WTC11 (cell line): ENCODE results near the gene FAM204A. TPM values are rescaled to one million over a fixed set of nuclear protein-coding genes. Genes with fewer than 3 reads are reported as not detected.

Experiments used
- ATAC-seq: fragments of 200-7000 bp; cut with Tn5 transposase; 2 replicates; pipeline ENCODE4 v1.10.0; 2021; ENCODE audit warnings: mild to moderate bottlenecking, moderate library complexity
- CTCF ChIA-PET: fragments of 300-600 bp; sonication (Branson Sonifier 250); formaldehyde crosslinking; loops from one replicate; lab custom pipeline; 2021; ENCODE audit warnings: antibody characterized with exemption; lab: Charles Lee
- POLR2A ChIA-PET: fragments of 350-600 bp; sonication (Branson Sonifier 250); formaldehyde crosslinking; loops from one replicate; lab custom pipeline; 2021; ENCODE audit warnings: antibody characterized with exemption; lab: Charles Lee
- DNase-seq: peaks from one replicate; pipeline ENCODE4 v3.0.0; 2021; ENCODE audit warnings: low spot score
- H3K27ac Mint-ChIP-seq: 2 replicates; pipeline ENCODE4 v1.8.0; 2021; ENCODE audit warnings: mixed read lengths
- H3K27me3 Mint-ChIP-seq: 2 replicates; pipeline ENCODE4 v1.8.0; 2021; ENCODE audit warnings: low read depth, mild to moderate bottlenecking, moderate library complexity, mixed read lengths
- H3K36me3 Mint-ChIP-seq: 2 replicates; pipeline ENCODE4 v1.8.0; 2021; ENCODE audit warnings: mixed read lengths
- H3K4me1 Mint-ChIP-seq: 2 replicates; pipeline ENCODE4 v1.8.0; 2022; ENCODE audit warnings: mixed read lengths
- H3K4me3 Mint-ChIP-seq: 2 replicates; pipeline ENCODE4 v1.8.0; 2021; ENCODE audit warnings: mild to moderate bottlenecking, moderate library complexity, mixed read lengths
- H3K9me3 Mint-ChIP-seq: 2 replicates; pipeline ENCODE4 v1.8.0; 2021; ENCODE audit warnings: mixed read lengths
- AR ChIP-seq: fragments of 250-450 bp; sonication (Bioruptor Pico); IDR thresholded peaks from 2 replicates; pipeline ENCODE4 v1.9.0; 2021; ENCODE audit warnings: mild to moderate bottlenecking
- ATF2 ChIP-seq: sonication (generic); formaldehyde crosslinking; IDR thresholded peaks from 2 replicates; pipeline ENCODE4 v1.8.1; 2022; ENCODE audit warnings: low read depth, missing genetic modification reagents, borderline replicate concordance
- E2F4 ChIP-seq: sonication (generic); formaldehyde crosslinking; IDR thresholded peaks from 2 replicates; pipeline ENCODE4 v1.8.1; 2022; ENCODE audit warnings: low read depth, mild to moderate bottlenecking, moderate library complexity, missing genetic modification reagents, borderline replicate concordance
- JAZF1 ChIP-seq: fragments of 250-450 bp; sonication (Bioruptor Pico); IDR thresholded peaks from 2 replicates; pipeline ENCODE4 v1.9.0; 2021; ENCODE audit warnings: moderate library complexity, mild to moderate bottlenecking, inconsistent platforms
- NR3C1 ChIP-seq: sonication (generic); formaldehyde crosslinking; conservative IDR thresholded peaks from 2 replicates; pipeline ENCODE4 v1.8.1; 2023; ENCODE audit warnings: low read depth, mild to moderate bottlenecking, missing genetic modification reagents
- RELA ChIP-seq: sonication (generic); formaldehyde crosslinking; IDR thresholded peaks from 2 replicates; pipeline ENCODE4 v1.8.1; 2022; ENCODE audit warnings: missing genetic modification reagents, mild to moderate bottlenecking, borderline replicate concordance
- ZNF671 ChIP-seq: fragments of 250-450 bp; sonication (Bioruptor Pico); IDR thresholded peaks from 2 replicates; pipeline ENCODE4 v1.8.0; 2021; ENCODE audit warnings: mild to moderate bottlenecking
- total RNA-seq: library from RNA; stranded (reverse); gene quantifications from 3 replicates; pipeline ENCODE4 v1.2.3, GENCODE V29; 2021
- TF ChIP-seq, protein P1 (sequence below): sonication (generic); formaldehyde crosslinking; IDR thresholded peaks from 2 replicates; pipeline ENCODE4 v1.8.1; 2022; ENCODE audit warnings: mild to moderate bottlenecking, moderate library complexity, missing genetic modification reagents
- TF ChIP-seq, protein P2 (sequence below): sonication (generic); formaldehyde crosslinking; conservative IDR thresholded peaks from 2 replicates; pipeline ENCODE4 v1.8.1; 2023; ENCODE audit warnings: mild to moderate bottlenecking, low read depth, missing genetic modification reagents, moderate library complexity
- TF ChIP-seq, protein P3 (sequence below): fragments of 250-450 bp; sonication (Bioruptor Pico); IDR thresholded peaks from 2 replicates; pipeline ENCODE4 v1.9.0; 2021; ENCODE audit warnings: mild to moderate bottlenecking, borderline replicate concordance
- TF ChIP-seq, protein P4 (sequence below): sonication (generic); formaldehyde crosslinking; IDR thresholded peaks from 2 replicates; pipeline ENCODE4 v1.8.1; 2023; ENCODE audit warnings: mild to moderate bottlenecking, missing genetic modification reagents, moderate library complexity
- TF ChIP-seq, protein P5 (sequence below): sonication (generic); formaldehyde crosslinking; IDR thresholded peaks from 2 replicates; pipeline ENCODE4 v1.8.0; 2022; ENCODE audit warnings: mild to moderate bottlenecking, missing genetic modification reagents
- TF ChIP-seq, protein P6 (sequence below): sonication (generic); formaldehyde crosslinking; IDR thresholded peaks from 2 replicates; pipeline ENCODE4 v1.8.0; 2022; ENCODE audit warnings: mild to moderate bottlenecking, missing genetic modification reagents

The FAM204A gene
- total RNA-seq, 1 experiment from 2014 or later = 33.3 TPM

DNA sequence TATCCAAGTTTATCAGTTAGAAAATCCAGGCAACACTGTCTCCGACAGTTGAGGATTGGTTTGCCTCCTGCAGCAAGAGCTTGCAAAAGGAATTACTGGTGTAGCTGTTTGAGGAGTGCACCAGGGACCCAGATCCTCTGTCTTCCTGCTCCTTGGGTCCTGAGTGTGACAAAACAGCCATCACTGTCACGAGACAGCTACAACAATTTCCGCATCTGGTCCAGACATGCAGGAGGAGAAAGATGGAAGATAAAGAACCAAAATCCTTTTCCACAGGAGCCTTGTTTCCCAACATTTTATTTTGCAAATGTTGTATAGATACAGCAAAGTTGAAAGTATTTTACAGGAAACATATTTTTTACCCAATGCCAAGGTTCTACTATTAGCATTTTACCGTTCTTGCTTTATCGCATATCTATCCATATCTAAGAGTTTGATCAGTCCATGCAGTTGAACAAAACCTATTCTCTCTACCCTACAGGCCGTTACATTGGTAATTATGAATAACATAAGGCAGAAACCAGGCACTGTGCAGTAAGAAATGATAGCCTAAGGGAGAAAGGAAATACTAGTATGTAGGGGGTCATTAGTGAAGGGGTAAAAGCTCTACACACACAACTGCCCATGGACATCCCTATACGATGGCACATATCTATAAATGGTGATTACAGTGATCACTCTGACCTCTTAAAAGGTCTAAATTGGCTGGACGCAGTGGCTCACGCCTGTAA, 54.9 kb downstream of the FAM204A start:
- ChIA-PET POLR2A (no interaction called here), CTCF (no interaction called here)
- peaks cover 16% of the 10 kb centered on the region for H3K4me1 Mint-ChIP-seq
- DNase-seq (no peak), ATAC-seq (no peak)
- H3K27me3 Mint-ChIP-seq = peaks cover 6% of the 10 kb centered on the region
- no peak overlapping the region for H3K4me3 Mint-ChIP-seq
- TF ChIP-seq AR (CRISPR knock-in tag) (no peak), NR3C1 (CRISPR knock-in tag) (no peak), ZNF671 (CRISPR knock-in tag) (no peak), JAZF1 (no peak), RELA (no peak), E2F4 (CRISPR knock-in tag) (no peak)
- TF ChIP-seq, protein P1, sequence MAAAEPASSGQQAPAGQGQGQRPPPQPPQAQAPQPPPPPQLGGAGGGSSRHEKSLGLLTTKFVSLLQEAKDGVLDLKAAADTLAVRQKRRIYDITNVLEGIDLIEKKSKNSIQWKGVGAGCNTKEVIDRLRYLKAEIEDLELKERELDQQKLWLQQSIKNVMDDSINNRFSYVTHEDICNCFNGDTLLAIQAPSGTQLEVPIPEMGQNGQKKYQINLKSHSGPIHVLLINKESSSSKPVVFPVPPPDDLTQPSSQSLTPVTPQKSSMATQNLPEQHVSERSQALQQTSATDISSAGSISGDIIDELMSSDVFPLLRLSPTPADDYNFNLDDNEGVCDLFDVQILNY (CRISPR knock-in tag) = no peak
- TF ChIP-seq, protein P2, sequence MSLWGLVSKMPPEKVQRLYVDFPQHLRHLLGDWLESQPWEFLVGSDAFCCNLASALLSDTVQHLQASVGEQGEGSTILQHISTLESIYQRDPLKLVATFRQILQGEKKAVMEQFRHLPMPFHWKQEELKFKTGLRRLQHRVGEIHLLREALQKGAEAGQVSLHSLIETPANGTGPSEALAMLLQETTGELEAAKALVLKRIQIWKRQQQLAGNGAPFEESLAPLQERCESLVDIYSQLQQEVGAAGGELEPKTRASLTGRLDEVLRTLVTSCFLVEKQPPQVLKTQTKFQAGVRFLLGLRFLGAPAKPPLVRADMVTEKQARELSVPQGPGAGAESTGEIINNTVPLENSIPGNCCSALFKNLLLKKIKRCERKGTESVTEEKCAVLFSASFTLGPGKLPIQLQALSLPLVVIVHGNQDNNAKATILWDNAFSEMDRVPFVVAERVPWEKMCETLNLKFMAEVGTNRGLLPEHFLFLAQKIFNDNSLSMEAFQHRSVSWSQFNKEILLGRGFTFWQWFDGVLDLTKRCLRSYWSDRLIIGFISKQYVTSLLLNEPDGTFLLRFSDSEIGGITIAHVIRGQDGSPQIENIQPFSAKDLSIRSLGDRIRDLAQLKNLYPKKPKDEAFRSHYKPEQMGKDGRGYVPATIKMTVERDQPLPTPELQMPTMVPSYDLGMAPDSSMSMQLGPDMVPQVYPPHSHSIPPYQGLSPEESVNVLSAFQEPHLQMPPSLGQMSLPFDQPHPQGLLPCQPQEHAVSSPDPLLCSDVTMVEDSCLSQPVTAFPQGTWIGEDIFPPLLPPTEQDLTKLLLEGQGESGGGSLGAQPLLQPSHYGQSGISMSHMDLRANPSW (CRISPR knock-in tag) = no peak
- TF ChIP-seq, protein P3, sequence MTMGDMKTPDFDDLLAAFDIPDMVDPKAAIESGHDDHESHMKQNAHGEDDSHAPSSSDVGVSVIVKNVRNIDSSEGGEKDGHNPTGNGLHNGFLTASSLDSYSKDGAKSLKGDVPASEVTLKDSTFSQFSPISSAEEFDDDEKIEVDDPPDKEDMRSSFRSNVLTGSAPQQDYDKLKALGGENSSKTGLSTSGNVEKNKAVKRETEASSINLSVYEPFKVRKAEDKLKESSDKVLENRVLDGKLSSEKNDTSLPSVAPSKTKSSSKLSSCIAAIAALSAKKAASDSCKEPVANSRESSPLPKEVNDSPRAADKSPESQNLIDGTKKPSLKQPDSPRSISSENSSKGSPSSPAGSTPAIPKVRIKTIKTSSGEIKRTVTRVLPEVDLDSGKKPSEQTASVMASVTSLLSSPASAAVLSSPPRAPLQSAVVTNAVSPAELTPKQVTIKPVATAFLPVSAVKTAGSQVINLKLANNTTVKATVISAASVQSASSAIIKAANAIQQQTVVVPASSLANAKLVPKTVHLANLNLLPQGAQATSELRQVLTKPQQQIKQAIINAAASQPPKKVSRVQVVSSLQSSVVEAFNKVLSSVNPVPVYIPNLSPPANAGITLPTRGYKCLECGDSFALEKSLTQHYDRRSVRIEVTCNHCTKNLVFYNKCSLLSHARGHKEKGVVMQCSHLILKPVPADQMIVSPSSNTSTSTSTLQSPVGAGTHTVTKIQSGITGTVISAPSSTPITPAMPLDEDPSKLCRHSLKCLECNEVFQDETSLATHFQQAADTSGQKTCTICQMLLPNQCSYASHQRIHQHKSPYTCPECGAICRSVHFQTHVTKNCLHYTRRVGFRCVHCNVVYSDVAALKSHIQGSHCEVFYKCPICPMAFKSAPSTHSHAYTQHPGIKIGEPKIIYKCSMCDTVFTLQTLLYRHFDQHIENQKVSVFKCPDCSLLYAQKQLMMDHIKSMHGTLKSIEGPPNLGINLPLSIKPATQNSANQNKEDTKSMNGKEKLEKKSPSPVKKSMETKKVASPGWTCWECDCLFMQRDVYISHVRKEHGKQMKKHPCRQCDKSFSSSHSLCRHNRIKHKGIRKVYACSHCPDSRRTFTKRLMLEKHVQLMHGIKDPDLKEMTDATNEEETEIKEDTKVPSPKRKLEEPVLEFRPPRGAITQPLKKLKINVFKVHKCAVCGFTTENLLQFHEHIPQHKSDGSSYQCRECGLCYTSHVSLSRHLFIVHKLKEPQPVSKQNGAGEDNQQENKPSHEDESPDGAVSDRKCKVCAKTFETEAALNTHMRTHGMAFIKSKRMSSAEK = no peak
- no peak overlapping the region for H3K27ac Mint-ChIP-seq
- H3K36me3 Mint-ChIP-seq = no peaks in the 10 kb centered on the region
- peaks cover 6% of the 10 kb centered on the region; the same call in 1 of the 2 replicates for H3K9me3 Mint-ChIP-seq

DNA sequence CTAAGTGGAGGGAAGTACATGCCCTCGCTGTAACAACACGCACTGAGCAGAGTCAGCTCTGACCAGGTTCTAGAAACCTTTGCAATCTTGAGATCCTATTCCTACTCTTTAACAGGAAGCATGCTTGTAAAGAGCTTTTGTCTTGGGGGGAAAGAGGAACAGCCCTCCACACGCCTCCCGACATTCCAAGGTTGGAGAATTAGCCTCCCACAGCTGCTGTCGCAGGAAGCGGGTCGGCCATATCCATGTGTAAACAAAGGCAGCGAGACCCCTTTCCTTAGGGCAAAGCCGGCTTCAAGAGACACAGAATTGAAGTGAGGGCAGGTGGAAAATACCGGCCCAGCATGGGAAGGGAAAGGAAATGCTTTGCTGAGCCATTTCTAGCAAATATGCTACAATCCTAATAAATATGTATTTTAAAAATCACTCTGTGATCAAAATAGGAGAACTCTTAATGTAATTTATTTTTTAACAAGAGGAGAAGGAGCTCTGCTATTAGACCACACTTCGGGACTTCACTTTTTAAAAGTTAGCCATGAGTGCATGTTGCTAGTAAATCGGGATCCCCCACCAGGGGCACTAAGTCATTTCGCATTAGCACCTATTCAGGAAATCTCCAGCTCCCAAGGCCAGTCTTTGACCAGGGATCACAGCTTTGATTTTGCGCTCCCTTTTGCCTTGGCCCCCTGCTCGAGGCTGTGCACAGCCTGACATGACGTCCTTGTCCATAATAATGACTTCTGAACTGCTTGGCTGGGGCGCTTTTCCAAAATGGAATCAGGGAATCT, 55.9 kb downstream of the FAM204A start:
- ChIA-PET POLR2A (no interaction called here), CTCF (interaction anchor here (1.3 kb wide), 1 partner anchor 789 kb away, joined by 3 read pairs; no protein-coding TSS in a partner anchor)
- Mint-ChIP-seq H3K4me3 (no peak overlapping the region), H3K9me3 (peaks cover 6% of the 10 kb centered on the region; the same call in 1 of the 2 replicates), H3K27ac (no peak overlapping the region), H3K36me3 (no peaks in the 10 kb centered on the region), H3K4me1 (peaks cover 16% of the 10 kb centered on the region), H3K27me3 (peaks cover 6% of the 10 kb centered on the region)
- ATAC-seq (peak; percentile 65), DNase-seq (no peak)
- TF ChIP-seq, protein P4, sequence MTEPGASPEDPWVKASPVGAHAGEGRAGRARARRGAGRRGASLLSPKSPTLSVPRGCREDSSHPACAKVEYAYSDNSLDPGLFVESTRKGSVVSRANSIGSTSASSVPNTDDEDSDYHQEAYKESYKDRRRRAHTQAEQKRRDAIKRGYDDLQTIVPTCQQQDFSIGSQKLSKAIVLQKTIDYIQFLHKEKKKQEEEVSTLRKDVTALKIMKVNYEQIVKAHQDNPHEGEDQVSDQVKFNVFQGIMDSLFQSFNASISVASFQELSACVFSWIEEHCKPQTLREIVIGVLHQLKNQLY (CRISPR knock-in tag) = no peak
- TF ChIP-seq ATF2 (no peak), ZNF671 (CRISPR knock-in tag) (no peak)
- TF ChIP-seq, protein P5, sequence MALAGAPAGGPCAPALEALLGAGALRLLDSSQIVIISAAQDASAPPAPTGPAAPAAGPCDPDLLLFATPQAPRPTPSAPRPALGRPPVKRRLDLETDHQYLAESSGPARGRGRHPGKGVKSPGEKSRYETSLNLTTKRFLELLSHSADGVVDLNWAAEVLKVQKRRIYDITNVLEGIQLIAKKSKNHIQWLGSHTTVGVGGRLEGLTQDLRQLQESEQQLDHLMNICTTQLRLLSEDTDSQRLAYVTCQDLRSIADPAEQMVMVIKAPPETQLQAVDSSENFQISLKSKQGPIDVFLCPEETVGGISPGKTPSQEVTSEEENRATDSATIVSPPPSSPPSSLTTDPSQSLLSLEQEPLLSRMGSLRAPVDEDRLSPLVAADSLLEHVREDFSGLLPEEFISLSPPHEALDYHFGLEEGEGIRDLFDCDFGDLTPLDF (CRISPR knock-in tag) = no peak
- TF ChIP-seq, protein P6, sequence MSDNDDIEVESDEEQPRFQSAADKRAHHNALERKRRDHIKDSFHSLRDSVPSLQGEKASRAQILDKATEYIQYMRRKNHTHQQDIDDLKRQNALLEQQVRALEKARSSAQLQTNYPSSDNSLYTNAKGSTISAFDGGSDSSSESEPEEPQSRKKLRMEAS (CRISPR knock-in tag) = no peak
